GM13977 (cell line): Measurements from ENCODE around the gene CRNN.
A peak's percentile ranks its signal among the peaks of the same experiment; 100 is the strongest.

Experiments used
- DNase-seq: peaks from one replicate; pipeline ENCODE4 v3.0.0; 2012; ENCODE audit warnings: low spot score
- CTCF ChIP-seq: IDR thresholded peaks from 2 replicates; pipeline ENCODE4 v1.5.1; 2012; ENCODE audit warnings: mild to moderate bottlenecking, control low read depth; ENCODE audit not compliant: insufficient read depth; ENCODE audit errors: extremely low read depth, missing control alignments
- in situ Hi-C: fragments of 300-500 bp; cut with MboI; formaldehyde crosslinking; loops from one replicate; pipeline ENCODE4 v1.12.0; 2022; ENCODE audit warnings: low sequenced_read_pairs, low pct_unique_long_range_greater_than_20kb, mixed read lengths, inconsistent platforms; ENCODE audit not compliant: unreplicated experiment

Gene CRNN

GRCh38 chr1:152411134-152411533 lies 2.9 kb downstream of the CRNN start:
- no peak for DNase-seq
- in situ Hi-C loops = no loop called here
- TF ChIP-seq CTCF = no peak

GRCh38 chr1:152410599-152410998 lies 3.5 kb downstream of the CRNN start:
- DNase-seq = no peak
- in situ Hi-C loops = no loop called here
- TF ChIP-seq CTCF = no peak

DNA sequence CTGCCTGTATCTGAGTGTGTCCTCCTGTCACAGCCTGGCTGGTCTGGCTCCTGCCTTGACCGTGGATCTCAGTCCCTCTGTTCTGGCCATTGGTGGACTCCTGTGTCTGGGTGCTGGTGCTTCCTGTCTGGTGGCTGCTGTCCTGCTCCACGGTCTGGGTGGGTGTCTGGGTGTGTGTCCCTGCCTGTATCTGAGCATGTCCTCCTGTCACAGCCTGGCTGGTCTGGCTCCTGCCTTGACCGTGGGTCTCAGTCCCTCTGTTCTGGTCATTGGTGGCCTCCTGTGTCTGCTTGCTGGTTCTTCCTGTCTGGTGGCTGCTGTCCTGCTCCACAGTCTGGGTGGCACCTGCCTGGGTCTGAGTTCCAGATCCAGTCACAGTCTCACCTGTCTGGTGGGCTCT lies 4.0 kb downstream of the CRNN start:
- TF ChIP-seq CTCF = no peak
- in situ Hi-C loops = no loop called here
- no peak for DNase-seq

GRCh38 chr1:152408664-152409063 lies 5.4 kb downstream of the CRNN start:
- in situ Hi-C loops = no loop called here
- no peak for DNase-seq
- TF ChIP-seq CTCF = no peak

GRCh38 chr1:152398812-152399698 lies 15.0 kb downstream of the CRNN start:
- in situ Hi-C loops = no loop called here
- no peak for DNase-seq
- TF ChIP-seq CTCF = peak; percentile 47

DNA sequence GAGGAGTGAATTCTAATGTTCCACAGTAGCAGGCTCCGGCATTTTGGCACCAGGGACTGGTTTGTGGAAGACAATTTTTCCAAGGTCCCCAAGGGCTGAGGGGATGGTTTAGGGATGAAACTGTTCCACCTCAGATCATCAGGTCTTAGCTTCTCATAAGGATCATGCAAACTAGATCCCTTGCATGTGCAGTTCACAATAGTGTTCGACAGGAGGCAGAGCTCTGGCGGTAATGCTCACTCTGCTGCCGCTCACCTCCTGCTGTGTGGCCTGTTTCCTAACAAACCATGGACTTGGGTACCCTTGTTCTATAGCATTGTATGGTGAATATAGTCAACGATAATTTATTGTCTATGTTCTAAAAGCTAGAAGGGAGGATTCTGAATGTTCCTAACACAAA lies 16.6 kb downstream of the CRNN start:
- no peak for TF ChIP-seq CTCF
- DNase-seq = no peak
- in situ Hi-C loops = no loop called here
